ENCODE results near the gene E2F2. TPM values are rescaled to one million over a fixed set of nuclear protein-coding genes. Genes with fewer than 3 reads are reported as not detected.

E2F2 gene
- total RNA-seq, 1 experiment from 2014 or later = 4.1 TPM

- in situ Hi-C loops (cut with HindIII; ENCODE audit: low pct_unique_long_range_greater_than_20kb, low sequenced_read_pairs) = no loop called here
Observed at GRCh38 chr1:23480187-23481025, 50.6 kb downstream of the E2F2 start.

GRCh38 chr1:23479666-23479941, 51.4 kb downstream of the E2F2 start:
- in situ Hi-C loops (cut with HindIII; ENCODE audit: low pct_unique_long_range_greater_than_20kb, low sequenced_read_pairs) = no loop called here
- DNase-seq (ENCODE audit: low read depth, low spot score) = no peak

More at GRCh38 chr1:23480187-23481025, 50.6 kb downstream of the E2F2 start:
- no peak for DNase-seq (ENCODE audit: low read depth, low spot score)

GRCh38 chr1:23478896-23479665, 52.0 kb downstream of the E2F2 start:
- in situ Hi-C loops (cut with HindIII; ENCODE audit: low pct_unique_long_range_greater_than_20kb, low sequenced_read_pairs) = no loop called here
- DNase-seq (ENCODE audit: low read depth, low spot score) = peak; percentile 16

GRCh38 chr1:23477359-23478144, 53.5 kb downstream of the E2F2 start:
- in situ Hi-C loops (cut with HindIII; ENCODE audit: low pct_unique_long_range_greater_than_20kb, low sequenced_read_pairs) = no loop called here
- DNase-seq (ENCODE audit: low read depth, low spot score) = no peak

GRCh38 chr1:23475641-23476040, 55.4 kb downstream of the E2F2 start:
- in situ Hi-C loops (cut with HindIII; ENCODE audit: low pct_unique_long_range_greater_than_20kb, low sequenced_read_pairs) = no loop called here
- DNase-seq (ENCODE audit: low read depth, low spot score) = no peak

GRCh38 chr1:23475134-23475628, 55.9 kb downstream of the E2F2 start:
- in situ Hi-C loops (cut with HindIII; ENCODE audit: low pct_unique_long_range_greater_than_20kb, low sequenced_read_pairs) = no loop called here
- DNase-seq (ENCODE audit: low read depth, low spot score) = no peak

- in situ Hi-C loops (cut with HindIII; ENCODE audit: low pct_unique_long_range_greater_than_20kb, low sequenced_read_pairs) = no loop called here
- no peak for DNase-seq (ENCODE audit: low read depth, low spot score)
Observed at GRCh38 chr1:23473037-23473800, 57.8 kb downstream of the E2F2 start.

- DNase-seq (ENCODE audit: low read depth, low spot score) = no peak
- in situ Hi-C loops (cut with HindIII; ENCODE audit: low pct_unique_long_range_greater_than_20kb, low sequenced_read_pairs) = no loop called here
Observed at GRCh38 chr1:23472351-23473036, 58.5 kb downstream of the E2F2 start.

GRCh38 chr1:23471473-23472075, 59.5 kb downstream of the E2F2 start:
- in situ Hi-C loops (cut with HindIII; ENCODE audit: low pct_unique_long_range_greater_than_20kb, low sequenced_read_pairs) = no loop called here
- DNase-seq (ENCODE audit: low read depth, low spot score) = no peak

- in situ Hi-C loops (cut with HindIII; ENCODE audit: low pct_unique_long_range_greater_than_20kb, low sequenced_read_pairs) = no loop called here
- DNase-seq (ENCODE audit: low read depth, low spot score) = no peak
Observed at GRCh38 chr1:23470282-23471070, 60.6 kb downstream of the E2F2 start.

- DNase-seq (ENCODE audit: low read depth, low spot score) = no peak
- in situ Hi-C loops (cut with HindIII; ENCODE audit: low pct_unique_long_range_greater_than_20kb, low sequenced_read_pairs) = no loop called here
Observed at GRCh38 chr1:23469372-23469982, 61.6 kb downstream of the E2F2 start.

GRCh38 chr1:23466423-23466989, 64.5 kb downstream of the E2F2 start:
- in situ Hi-C loops (cut with HindIII; ENCODE audit: low pct_unique_long_range_greater_than_20kb, low sequenced_read_pairs) = no loop called here

GRCh38 chr1:23463286-23463685, 67.7 kb downstream of the E2F2 start:
- DNase-seq (ENCODE audit: low read depth, low spot score) = no peak
- in situ Hi-C loops (cut with HindIII; ENCODE audit: low pct_unique_long_range_greater_than_20kb, low sequenced_read_pairs) = no loop called here

More at GRCh38 chr1:23466423-23466989, 64.5 kb downstream of the E2F2 start:
- DNase-seq (ENCODE audit: low read depth, low spot score) = peak; percentile 59

GRCh38 chr1:23462766-23463165, 68.3 kb downstream of the E2F2 start:
- in situ Hi-C loops (cut with HindIII; ENCODE audit: low pct_unique_long_range_greater_than_20kb, low sequenced_read_pairs) = no loop called here
- DNase-seq (ENCODE audit: low read depth, low spot score) = no peak

- in situ Hi-C loops (cut with HindIII; ENCODE audit: low pct_unique_long_range_greater_than_20kb, low sequenced_read_pairs) = no loop called here
Observed at GRCh38 chr1:23461050-23461449, 70.0 kb downstream of the E2F2 start.

More at GRCh38 chr1:23461050-23461449, 70.0 kb downstream of the E2F2 start:
- DNase-seq (ENCODE audit: low read depth, low spot score) = no peak

Measured in SK-MEL-5 (cell line).